K562 (cell line): ENCODE results near the gene KRT82. TPM values are rescaled to one million over a fixed set of nuclear protein-coding genes. Genes with fewer than 3 reads are reported as not detected.

Source experiments
- ATAC-seq: fragments of 200-7000 bp; cut with Tn5 transposase; 3 replicates; pipeline ENCODE4 v1.9.1; 2020; ENCODE audit warnings: moderate library complexity
- BruUV-seq: library from RNA; stranded (reverse); fragments of 400-500 nt; replicated peaks from 2 replicates; lab custom pipeline; 2021; lab: Mats Ljungman, UMichigan
- CTCF ChIA-PET: fragments of 300-600 bp; formaldehyde crosslinking; extraction: SDS; loops from one replicate; lab custom pipeline; 2021; ENCODE audit warnings: low intra/inter-chr PET ratio; lab: Yijun Ruan, JAX
- POLR2A ChIA-PET: fragments of 300-600, 350-650 bp; sonication (Branson Sonifier 250); formaldehyde crosslinking; extraction: SDS; loops from one replicate; lab custom pipeline; 2021; ENCODE audit warnings: antibody characterized with exemption, inconsistent platforms; lab: Yijun Ruan, JAX
- DNase-seq, 4 experiments: peaks; one replicate each; pipeline versions ENCODE4 v3.0.0 to v3.0.0-alpha.2; 2011 to 2018; ENCODE audit warnings: low spot score in 3 of 4, mixed read lengths in 3 of 4; ENCODE audit errors: extremely low read depth in 1 of 4
- FAIRE-seq: peaks from 2 replicates; lab custom pipeline; 2011; peaks lifted over from hg19 to GRCh38; lab: Jason Lieb, UNC
- H2AFZ ChIP-seq: 2 replicates; pipeline ENCODE4 v1.6.0; 2011; ENCODE audit warnings: low read depth, low read length, control low read depth, inconsistent platforms
- H3K27ac ChIP-seq: fragments of 200-600 bp; 3 replicates; pipeline ENCODE4 v1.8.0; 2011; ENCODE audit warnings: low read depth, mild to moderate bottlenecking, control low read depth, inconsistent platforms, low read length, moderate library complexity, mixed read lengths; ENCODE audit errors: extremely low read depth
- H3K27me3 ChIP-seq, 2 experiments: fragments of 300-600 bp in 1 of 2; 2 replicates in 1 of 2; 3 replicates in 1 of 2; pipeline versions ENCODE4 v1.6.0 to v1.8.0; 2011; ENCODE audit warnings: inconsistent platforms in 2 of 2, low read length in 2 of 2, mild to moderate bottlenecking in 1 of 2, mixed read lengths in 1 of 2, moderate library complexity in 1 of 2; ENCODE audit not compliant: control insufficient read depth in 2 of 2, insufficient read depth in 2 of 2
- H3K36me3 ChIP-seq: fragments of 300-600 bp; 3 replicates; pipeline ENCODE4 v1.8.0; 2011; ENCODE audit warnings: mild to moderate bottlenecking, low read length, inconsistent platforms; ENCODE audit not compliant: control insufficient read depth, insufficient read depth
- H3K4me1 ChIP-seq, 2 experiments: fragments of 200-600 bp in 1 of 2; replicated peaks in 1 of 2; 2 replicates in 1 of 2; 3 replicates in 1 of 2; pipeline versions ENCODE4 v1.5.1 to v1.8.0; 2011; ENCODE audit warnings: inconsistent platforms in 2 of 2, low read length in 2 of 2, mild to moderate bottlenecking in 1 of 2, mixed read lengths in 1 of 2, moderate library complexity in 1 of 2; ENCODE audit not compliant: control insufficient read depth in 2 of 2, insufficient read depth in 2 of 2
- H3K4me2 ChIP-seq: 2 replicates; pipeline ENCODE4 v1.6.1; 2011; ENCODE audit warnings: low read length, control low read depth, inconsistent platforms, mixed read lengths; ENCODE audit not compliant: insufficient read depth
- H3K4me3 ChIP-seq: fragments of 200-600 bp; sonication (generic), shearing (Covaris generic); 2 replicates; pipeline ENCODE4 v1.5.1; 2016; ENCODE audit warnings: control low read depth, inconsistent platforms
- H3K79me2 ChIP-seq: fragments of 200-600 bp; 3 replicates; pipeline ENCODE4 v1.8.0; 2011; ENCODE audit warnings: low read length, inconsistent platforms; ENCODE audit not compliant: control insufficient read depth, insufficient read depth
- H3K9ac ChIP-seq, 2 experiments: 2 replicates each; pipeline versions ENCODE4 v1.6.0 to v1.6.1; 2011; ENCODE audit warnings: low read depth in 2 of 2, low read length in 2 of 2, control low read depth in 1 of 2, inconsistent platforms in 1 of 2, mild to moderate bottlenecking in 1 of 2, mixed read lengths in 1 of 2; ENCODE audit not compliant: insufficient read depth in 1 of 2
- H3K9me1 ChIP-seq: one replicate; pipeline ENCODE4 v1.6.0; 2011; ENCODE audit warnings: inconsistent platforms, mild to moderate bottlenecking, low read length, moderate library complexity; ENCODE audit not compliant: control insufficient read depth, insufficient read depth
- H3K9me3 ChIP-seq: replicated peaks from 2 replicates; pipeline ENCODE4 v1.5.1; 2011; ENCODE audit warnings: low read depth, low read length, inconsistent platforms; ENCODE audit not compliant: control insufficient read depth, insufficient read depth
- H4K20me1 ChIP-seq: replicated peaks from 2 replicates; pipeline ENCODE4 v1.6.1; 2011; ENCODE audit warnings: low read length, inconsistent platforms, mixed read lengths; ENCODE audit not compliant: control insufficient read depth, insufficient read depth
- CEBPG ChIP-seq, 3 experiments: fragments of 200-800 bp in 1 of 3; sonication (Bioruptor generic) in 1 of 3; sonication (generic) in 1 of 3; formaldehyde crosslinking in 1 of 3; IDR thresholded peaks in 2 of 3; conservative IDR thresholded peaks in 1 of 3; 2 replicates each; pipeline versions ENCODE4 v1.6.1 to v1.8.0; 2016 to 2022; ENCODE audit warnings: missing compliant biosample characterization in 2 of 3, missing genetic modification characterization in 2 of 3, mild to moderate bottlenecking in 1 of 3, missing genetic modification reagents in 1 of 3
- GTF3C2 ChIP-seq: IDR thresholded peaks from 3 replicates; pipeline ENCODE4 v1.6.1; 2011; ENCODE audit warnings: borderline replicate concordance, mild to moderate bottlenecking, moderate library complexity; ENCODE audit not compliant: insufficient read length; ENCODE audit errors: extremely low read depth
- NR4A1 ChIP-seq, 2 experiments: fragments of 250-450 bp in 1 of 2; fragments of 450-650 bp in 1 of 2; sonication (Bioruptor Pico) in 1 of 2; IDR thresholded peaks; 2 replicates each; pipeline versions ENCODE4 v1.4.0 to v1.6.1; 2016 to 2020; ENCODE audit warnings: mild to moderate bottlenecking in 2 of 2, missing compliant biosample characterization in 1 of 2, missing genetic modification characterization in 1 of 2, moderate library complexity in 1 of 2
- STAT5B ChIP-seq: fragments of 250-450 bp; sonication (Bioruptor Pico); IDR thresholded peaks from 2 replicates; pipeline ENCODE4 v1.8.0; 2021; ENCODE audit warnings: mild to moderate bottlenecking, inconsistent platforms
- ZNF121 ChIP-seq: sonication (generic); formaldehyde crosslinking; conservative IDR thresholded peaks from 2 replicates; pipeline ENCODE4 v1.8.0; 2022; ENCODE audit warnings: missing genetic modification reagents
- ZNF184 ChIP-seq: sonication (generic); formaldehyde crosslinking; IDR thresholded peaks from 2 replicates; pipeline ENCODE4 v1.5.0; 2020; ENCODE audit warnings: missing genetic modification reagents
- WGBS: fragments of 100-300 bp; shearing (Covaris generic); methylation state at CpG from one replicate; pipeline ENCODE4 v1.1.6; 2016; ENCODE audit warnings: low coverage, mixed read lengths; ENCODE audit not compliant: insufficient coverage; ENCODE audit errors: missing lambda C conversion rate; 5-methylcytosine and 5-hydroxymethylcytosine counted together
- in situ Hi-C: fragments of 300-500 bp; cut with MboI; formaldehyde crosslinking; loops from 4 replicates; pipeline ENCODE4 v1.15.0; 2018; ENCODE audit warnings: inconsistent platforms, mixed read lengths
- intact Hi-C: fragments of 100-400 bp; cut with micrococcal nuclease; formaldehyde crosslinking; loops from 2 replicates; pipeline ENCODE4 v1.14.2; 2022
- polyA plus RNA-seq, 8 experiments: library from polyadenylated mRNA; depleted of rRNA in 4 of 8; stranded (reverse) in 5 of 8; unstranded in 3 of 8; fragments of >200 nt; fragmentation: Nextera tagmentation in 2 of 8; fragmentation: Illumina TruSeq in 1 of 8; extraction: Ambion mirVana in 2 of 8; extraction: Trizol in 1 of 8; gene quantifications; 2 replicates each; pipeline versions ENCODE4 v1.2.1 to v1.2.3, GENCODE V29; 2011 to 2014; ENCODE audit warnings: inconsistent platforms in 1 of 8, missing spikeins in 1 of 8
- total RNA-seq, 7 experiments: library from RNA; depleted of rRNA in 6 of 7; stranded (reverse); fragments of >200 nt in 6 of 7; fragmentation: Illumina TruSeq in 2 of 7; extraction: Trizol in 2 of 7; gene quantifications; 2 replicates each; pipeline versions ENCODE4 v1.2.1 to v1.2.3, GENCODE V29; 2011 to 2021; ENCODE audit warnings: low replicate concordance in 1 of 7
- TF ChIP-seq, protein P1 (sequence below): IDR thresholded peaks from 2 replicates; pipeline ENCODE4 v1.6.1; 2011; ENCODE audit warnings: borderline replicate concordance, low read depth, mild to moderate bottlenecking, moderate library complexity, low read length; ENCODE audit not compliant: insufficient read depth, poor library complexity, severe bottlenecking

The KRT82 gene
- total and polyA plus RNA-seq, 9 of the 15 experiments (the other 6 are each of a cell fraction or from before 2014, with no cell fraction given), result not detected

- POLR2A ChIA-PET, result no interaction called here
- TF ChIP-seq CEBPG (CRISPR knock-in tag; IDR thresholded peaks at IDR 0.05) (no peak), CEBPG (tag; conservative IDR thresholded peaks at IDR 0.05 in 1 of 2, IDR thresholded peaks at IDR 0.05 in 1 of 2) (peak; percentile 38 to 57; a peak in 3 of 4 replicates), STAT5B (CRISPR knock-in tag) (no peak), ZNF184 (CRISPR knock-in tag) (no peak), ZNF121 (CRISPR knock-in tag) (no peak), GTF3C2 (no peak), NR4A1 (CRISPR knock-in tag; IDR thresholded peaks at IDR 0.05) (no peak), NR4A1 (tag; IDR thresholded peaks at IDR 0.05) (no peak)
- TF ChIP-seq, protein P1, sequence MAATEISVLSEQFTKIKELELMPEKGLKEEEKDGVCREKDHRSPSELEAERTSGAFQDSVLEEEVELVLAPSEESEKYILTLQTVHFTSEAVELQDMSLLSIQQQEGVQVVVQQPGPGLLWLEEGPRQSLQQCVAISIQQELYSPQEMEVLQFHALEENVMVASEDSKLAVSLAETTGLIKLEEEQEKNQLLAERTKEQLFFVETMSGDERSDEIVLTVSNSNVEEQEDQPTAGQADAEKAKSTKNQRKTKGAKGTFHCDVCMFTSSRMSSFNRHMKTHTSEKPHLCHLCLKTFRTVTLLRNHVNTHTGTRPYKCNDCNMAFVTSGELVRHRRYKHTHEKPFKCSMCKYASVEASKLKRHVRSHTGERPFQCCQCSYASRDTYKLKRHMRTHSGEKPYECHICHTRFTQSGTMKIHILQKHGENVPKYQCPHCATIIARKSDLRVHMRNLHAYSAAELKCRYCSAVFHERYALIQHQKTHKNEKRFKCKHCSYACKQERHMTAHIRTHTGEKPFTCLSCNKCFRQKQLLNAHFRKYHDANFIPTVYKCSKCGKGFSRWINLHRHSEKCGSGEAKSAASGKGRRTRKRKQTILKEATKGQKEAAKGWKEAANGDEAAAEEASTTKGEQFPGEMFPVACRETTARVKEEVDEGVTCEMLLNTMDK, result no peak
- in situ Hi-C loops, result no loop called here
- no peaks in the 10 kb centered on the region for H3K79me2 ChIP-seq
- H3K27me3 ChIP-seq, result peaks cover 0 to 2% of the 10 kb centered on the region in 2 experiments; a peak in 1 of 5 replicates
- DNase-seq, result no peak
- ATAC-seq, result no peak
- FAIRE-seq, result no peak
- H3K9ac ChIP-seq, result no peak overlapping the region
- intact Hi-C loops, result no loop called here
- no peaks in the 10 kb centered on the region for H3K36me3 ChIP-seq
- no peak overlapping the region for H2AFZ ChIP-seq
- H3K9me1 ChIP-seq, result no peaks in the 10 kb centered on the region
- no peak overlapping the region for H3K4me3 ChIP-seq
- WGBS, result 0% methylated on average over 1 of the region's 1 CpG
- no TSS peak for BruUV-seq
- CTCF ChIA-PET, result no interaction called here
- no peaks in the 10 kb centered on the region for H3K9me3 ChIP-seq
- H3K4me2 ChIP-seq, result no peak overlapping the region
- H3K27ac ChIP-seq, result no peak overlapping the region
- no peaks in the 10 kb centered on the region for H4K20me1 ChIP-seq
- H3K4me1 ChIP-seq, result no peaks in the 10 kb centered on the region
These were observed 49.7 kb upstream of the KRT82 start for GRCh38 chr12:52455821-52456220.
